SJSA1 (cell line): Measurements from ENCODE around the gene RPLP1. TPM values are rescaled to one million over a fixed set of nuclear protein-coding genes. Genes with fewer than 3 reads are reported as not detected.

Experiments used
- DNase-seq, 2 experiments: peaks; one replicate each; pipeline ENCODE4 v3.0.0-alpha.2; 2015 to 2020; ENCODE audit warnings: low spot score in 2 of 2, low read depth in 1 of 2
- H3K27ac ChIP-seq: fragments of 250-450 bp; sonication (Bioruptor Pico); 2 replicates; pipeline ENCODE4 v1.5.1; 2020; ENCODE audit warnings: mild to moderate bottlenecking, moderate library complexity
- H3K27me3 ChIP-seq: fragments of 250-450 bp; sonication (Bioruptor Pico); replicated peaks from 2 replicates; pipeline ENCODE4 v1.5.1; 2020; ENCODE audit warnings: mild to moderate bottlenecking, moderate library complexity
- H3K36me3 ChIP-seq: fragments of 250-450 bp; sonication (Bioruptor Pico); 2 replicates; pipeline ENCODE4 v1.5.1; 2020; ENCODE audit warnings: mild to moderate bottlenecking
- H3K4me1 ChIP-seq: fragments of 250-450 bp; sonication (Bioruptor Pico); replicated peaks from 2 replicates; pipeline ENCODE4 v1.6.1; 2021; ENCODE audit warnings: mild to moderate bottlenecking
- H3K4me3 ChIP-seq: fragments of 250-450 bp; sonication (Bioruptor Pico); 2 replicates; pipeline ENCODE4 v1.5.1; 2020; ENCODE audit warnings: mild to moderate bottlenecking
- H3K9me3 ChIP-seq: fragments of 250-450 bp; sonication (Bioruptor Pico); replicated peaks from 2 replicates; pipeline ENCODE4 v1.5.1; 2020; ENCODE audit warnings: mild to moderate bottlenecking
- total RNA-seq: library from RNA; depleted of rRNA; stranded (reverse); fragments of >200 nt; shearing (Covaris generic); gene quantifications from 2 replicates; pipeline ENCODE4 v1.2.3, GENCODE V29; 2014

The RPLP1 gene
- total RNA-seq, 1 experiment from 2014 or later = 176 TPM

DNA sequence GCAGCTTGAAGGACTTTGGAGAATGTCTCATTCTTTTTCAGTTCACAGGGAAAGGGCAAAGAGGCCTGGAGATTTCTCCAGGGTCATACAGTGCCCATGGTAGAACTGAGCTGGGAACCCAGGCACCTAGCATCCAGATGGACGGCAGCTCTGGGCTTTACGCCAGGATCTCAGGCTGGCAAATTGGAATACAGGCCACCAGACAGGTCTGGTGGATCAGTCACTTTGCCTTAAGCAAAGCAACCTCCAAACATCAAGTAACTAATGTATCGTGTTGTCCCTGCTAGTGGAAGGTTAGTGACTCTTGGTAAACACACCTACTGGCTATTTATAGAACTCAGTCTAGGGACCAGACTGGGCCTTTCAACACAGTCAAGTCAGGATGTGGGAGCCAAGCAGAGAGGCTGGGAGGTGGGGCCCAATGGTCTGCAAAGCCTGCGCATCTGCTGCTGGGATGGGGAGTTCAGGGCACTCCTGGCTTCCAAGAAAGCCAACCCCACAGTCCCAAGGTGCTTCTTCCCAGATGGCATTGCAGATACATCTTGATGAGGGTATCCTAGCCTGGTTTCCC, 30.2 kb downstream of the RPLP1 start:
- DNase-seq = no peak
- no peaks in the 10 kb centered on the region for H3K36me3 ChIP-seq
- peaks cover 31% of the 10 kb centered on the region for H3K4me1 ChIP-seq
- H3K4me3 ChIP-seq = no peak overlapping the region
- H3K9me3 ChIP-seq = no peaks in the 10 kb centered on the region
- no peak overlapping the region for H3K27ac ChIP-seq
- H3K27me3 ChIP-seq = no peaks in the 10 kb centered on the region

- no peaks in the 10 kb centered on the region for H3K27me3 ChIP-seq
- H3K9me3 ChIP-seq = no peaks in the 10 kb centered on the region
- H3K27ac ChIP-seq = no peak overlapping the region
- no peak overlapping the region for H3K4me3 ChIP-seq
- H3K4me1 ChIP-seq = peaks cover 31% of the 10 kb centered on the region
- no peak for DNase-seq
- no peaks in the 10 kb centered on the region for H3K36me3 ChIP-seq
Observed at GRCh38 chr15:69484837-69485236, 32.2 kb downstream of the RPLP1 start.

- Histone ChIP-seq H3K36me3 (no peaks in the 10 kb centered on the region), H3K27me3 (no peaks in the 10 kb centered on the region), H3K27ac (no peak overlapping the region), H3K4me3 (no peak overlapping the region), H3K9me3 (no peaks in the 10 kb centered on the region), H3K4me1 (peaks cover 17% of the 10 kb centered on the region)
- DNase-seq = no peak
Observed at GRCh38 chr15:69486481-69487110, 34.0 kb downstream of the RPLP1 start.

GRCh38 chr15:69489073-69489571, 36.5 kb downstream of the RPLP1 start:
- no peak for DNase-seq
- H3K4me3 ChIP-seq = no peak overlapping the region
- no peak overlapping the region for H3K27ac ChIP-seq
- no peaks in the 10 kb centered on the region for H3K9me3 ChIP-seq
- H3K27me3 ChIP-seq = no peaks in the 10 kb centered on the region
- H3K36me3 ChIP-seq = no peaks in the 10 kb centered on the region
- H3K4me1 ChIP-seq = peaks cover 9% of the 10 kb centered on the region

DNA sequence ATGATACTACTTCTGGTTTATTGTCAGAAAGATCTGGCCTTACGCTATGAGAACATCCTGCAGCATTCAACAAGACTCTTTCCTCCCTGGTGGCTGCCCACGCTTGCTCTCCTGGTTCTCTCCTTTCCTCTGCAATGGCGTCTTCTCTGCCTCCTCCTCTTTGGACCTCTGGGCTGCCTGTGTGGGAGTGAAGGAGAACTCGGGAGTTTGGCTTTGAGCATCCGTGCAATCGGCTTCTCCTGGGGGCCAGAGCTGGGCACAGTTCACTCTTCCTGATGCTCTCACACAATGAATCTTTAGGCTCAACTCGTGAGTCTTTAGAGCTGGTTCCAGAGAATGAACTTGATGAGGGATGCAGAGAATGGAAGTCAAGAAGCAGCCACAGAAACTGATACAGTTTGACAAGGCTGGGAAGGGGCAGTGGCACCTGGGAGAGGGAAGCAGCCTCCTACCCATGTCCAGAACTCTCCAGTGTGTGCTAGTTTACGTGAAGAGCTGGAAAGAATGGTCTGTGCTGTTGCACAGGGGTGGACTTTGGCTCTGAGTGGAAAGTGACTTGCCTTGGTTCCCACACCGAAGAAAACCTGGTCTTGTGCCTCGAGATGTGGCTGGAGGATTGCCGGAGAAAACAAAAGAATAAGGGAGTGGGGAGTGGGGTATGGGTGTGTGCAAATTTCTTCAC, 37.9 kb downstream of the RPLP1 start:
- no peak overlapping the region for H3K27ac ChIP-seq

GRCh38 chr15:69491038-69491505, 38.5 kb downstream of the RPLP1 start:
- no peaks in the 10 kb centered on the region for H3K27me3 ChIP-seq
- H3K36me3 ChIP-seq = no peaks in the 10 kb centered on the region
- H3K4me3 ChIP-seq = no peak overlapping the region
- H3K4me1 ChIP-seq = peaks cover 9% of the 10 kb centered on the region
- no peak overlapping the region for H3K27ac ChIP-seq
- DNase-seq = no peak
- no peaks in the 10 kb centered on the region for H3K9me3 ChIP-seq

More for the DNA sequence above, 37.9 kb downstream of the RPLP1 start:
- no peak for DNase-seq
- no peaks in the 10 kb centered on the region for H3K9me3 ChIP-seq
- no peaks in the 10 kb centered on the region for H3K36me3 ChIP-seq
- no peak overlapping the region for H3K4me3 ChIP-seq
- H3K4me1 ChIP-seq = peaks cover 9% of the 10 kb centered on the region
- H3K27me3 ChIP-seq = no peaks in the 10 kb centered on the region

GRCh38 chr15:69493406-69493805, 40.8 kb downstream of the RPLP1 start:
- DNase-seq = no peak
- H3K9me3 ChIP-seq = no peaks in the 10 kb centered on the region
- H3K4me3 ChIP-seq = no peak overlapping the region
- no peaks in the 10 kb centered on the region for H3K4me1 ChIP-seq
- no peak overlapping the region for H3K27ac ChIP-seq
- H3K36me3 ChIP-seq = no peaks in the 10 kb centered on the region
- H3K27me3 ChIP-seq = no peaks in the 10 kb centered on the region

DNA sequence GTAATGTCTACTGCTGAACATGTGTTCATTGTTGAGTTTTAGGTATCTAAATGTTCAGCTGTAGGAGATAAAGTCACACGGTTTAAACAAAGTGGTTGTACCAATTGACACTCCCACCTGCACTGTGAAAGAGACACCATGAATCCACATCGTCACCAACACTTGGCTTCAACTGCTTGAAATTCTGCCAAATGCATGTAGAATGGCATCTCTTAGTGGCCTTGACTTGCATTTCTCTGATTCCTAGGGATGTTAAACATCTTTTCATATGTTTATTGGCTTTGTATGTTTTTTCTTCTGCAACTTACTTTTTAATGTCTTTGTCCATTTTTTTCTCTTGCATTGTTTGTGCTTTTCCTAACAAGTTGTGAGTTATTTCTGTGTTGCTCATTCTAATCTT, 43.4 kb downstream of the RPLP1 start:
- Histone ChIP-seq H3K9me3 (no peaks in the 10 kb centered on the region), H3K36me3 (no peaks in the 10 kb centered on the region), H3K4me1 (no peaks in the 10 kb centered on the region), H3K4me3 (no peak overlapping the region), H3K27me3 (no peaks in the 10 kb centered on the region), H3K27ac (no peak overlapping the region)
- DNase-seq = no peak

DNA sequence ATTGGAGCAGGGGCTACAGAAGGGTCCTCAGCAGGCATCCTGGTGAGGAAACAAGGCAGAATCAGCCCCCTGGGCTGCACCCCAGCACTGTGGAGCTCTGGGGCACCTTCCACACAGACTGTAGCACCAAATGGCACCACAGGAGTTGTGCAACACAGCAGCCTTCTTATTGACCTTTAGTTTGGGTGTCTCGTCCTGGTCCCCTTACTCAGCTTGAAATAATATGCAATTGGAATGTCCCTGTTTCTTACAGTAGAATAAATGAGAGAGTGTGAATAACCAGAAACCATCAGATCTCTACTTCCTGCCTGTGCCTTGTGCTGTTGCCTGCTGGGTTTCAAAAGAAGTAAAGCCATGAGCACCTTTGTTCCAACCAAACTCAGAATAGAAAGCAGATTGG, 44.5 kb downstream of the RPLP1 start:
- no peak for DNase-seq
- Histone ChIP-seq H3K4me3 (no peak overlapping the region), H3K27ac (no peak overlapping the region), H3K36me3 (no peaks in the 10 kb centered on the region), H3K27me3 (no peaks in the 10 kb centered on the region), H3K4me1 (no peaks in the 10 kb centered on the region), H3K9me3 (no peaks in the 10 kb centered on the region)

GRCh38 chr15:69497667-69498066, 45.0 kb downstream of the RPLP1 start:
- Histone ChIP-seq H3K27me3 (no peaks in the 10 kb centered on the region), H3K4me3 (no peak overlapping the region), H3K27ac (no peak overlapping the region), H3K36me3 (no peaks in the 10 kb centered on the region), H3K9me3 (no peaks in the 10 kb centered on the region), H3K4me1 (no peaks in the 10 kb centered on the region)
- no peak for DNase-seq

GRCh38 chr15:69498282-69498681, 45.7 kb downstream of the RPLP1 start:
- Histone ChIP-seq H3K36me3 (no peaks in the 10 kb centered on the region), H3K27me3 (no peaks in the 10 kb centered on the region), H3K4me1 (no peaks in the 10 kb centered on the region), H3K27ac (no peak overlapping the region), H3K4me3 (no peak overlapping the region), H3K9me3 (no peaks in the 10 kb centered on the region)
- no peak for DNase-seq

DNA sequence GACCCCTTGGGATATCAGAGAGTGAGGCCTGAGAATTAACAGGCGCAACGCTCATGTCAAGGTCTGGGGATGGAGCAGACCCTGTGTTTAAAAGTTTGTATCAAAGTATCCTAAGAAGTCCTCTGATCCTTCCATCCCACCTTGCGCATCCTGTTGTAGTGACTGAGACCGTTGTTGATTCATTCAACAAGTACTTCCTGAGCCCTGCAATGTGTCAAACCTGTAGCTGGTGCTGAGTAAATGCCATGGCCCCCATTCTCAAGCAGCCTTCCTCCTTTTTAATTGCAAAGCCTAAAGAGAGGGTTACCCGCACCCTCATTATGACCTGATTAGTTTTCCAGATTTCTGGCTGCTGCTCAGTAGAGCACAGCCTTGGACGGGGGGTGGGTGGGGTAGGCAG, 46.4 kb downstream of the RPLP1 start:
- no peaks in the 10 kb centered on the region for H3K4me1 ChIP-seq

GRCh38 chr15:69499521-69500211, 47.0 kb downstream of the RPLP1 start:
- no peak for DNase-seq
- no peaks in the 10 kb centered on the region for H3K9me3 ChIP-seq
- H3K4me1 ChIP-seq = no peaks in the 10 kb centered on the region
- H3K36me3 ChIP-seq = no peaks in the 10 kb centered on the region
- no peaks in the 10 kb centered on the region for H3K27me3 ChIP-seq
- H3K27ac ChIP-seq = no peak overlapping the region
- no peak overlapping the region for H3K4me3 ChIP-seq

More for the DNA sequence above, 46.4 kb downstream of the RPLP1 start:
- no peak overlapping the region for H3K4me3 ChIP-seq
- H3K27ac ChIP-seq = no peak overlapping the region
- no peaks in the 10 kb centered on the region for H3K36me3 ChIP-seq
- no peaks in the 10 kb centered on the region for H3K27me3 ChIP-seq
- H3K9me3 ChIP-seq = no peaks in the 10 kb centered on the region
- DNase-seq = no peak

- Histone ChIP-seq H3K4me3 (no peak overlapping the region), H3K36me3 (no peaks in the 10 kb centered on the region), H3K27me3 (no peaks in the 10 kb centered on the region), H3K27ac (no peak overlapping the region), H3K9me3 (no peaks in the 10 kb centered on the region), H3K4me1 (no peaks in the 10 kb centered on the region)
- no peak for DNase-seq
Observed at GRCh38 chr15:69500339-69500738, 47.7 kb downstream of the RPLP1 start.
